HepG2 (cell line): ENCODE data around the gene KATNAL1. TPM values are rescaled to one million over a fixed set of nuclear protein-coding genes. Genes with fewer than 3 reads are reported as not detected.

Experiments used
- ATAC-seq: fragments of 200-7000 bp; cut with Tn5 transposase; 3 replicates; pipeline ENCODE4 v1.9.1; 2020; ENCODE audit warnings: mild to moderate bottlenecking, moderate library complexity
- BruUV-seq: library from RNA; stranded (reverse); fragments of 400-500 nt; replicated peaks from 2 replicates; lab custom pipeline; 2021; lab: Mats Ljungman, UMichigan
- CTCF ChIA-PET: fragments of 300-600 bp; formaldehyde crosslinking; extraction: SDS; loops from one replicate; lab custom pipeline; 2021; ENCODE audit warnings: low total read pairs, inconsistent platforms, low intra/inter-chr PET ratio; lab: Yijun Ruan, JAX
- POLR2A ChIA-PET: fragments of 350-600 bp; sonication (Branson Sonifier 250); formaldehyde crosslinking; loops from one replicate; lab custom pipeline; 2020; ENCODE audit warnings: antibody characterized with exemption, inconsistent platforms; lab: Yijun Ruan, JAX
- DNase-seq: peaks from one replicate; pipeline ENCODE4 v3.0.0-alpha.2; 2015; ENCODE audit warnings: low spot score
- FAIRE-seq: peaks from 3 replicates; lab custom pipeline; 2011; peaks lifted over from hg19 to GRCh38; lab: Jason Lieb, UNC
- H2AFZ ChIP-seq: one replicate; pipeline ENCODE4 v1.6.1; 2011; ENCODE audit warnings: low read length, inconsistent platforms
- H3K27ac ChIP-seq: fragments of 300-600 bp; 3 replicates; pipeline ENCODE4 v1.8.0; 2011; ENCODE audit warnings: mixed run types, mild to moderate bottlenecking, mixed read lengths, low read length, inconsistent platforms; ENCODE audit not compliant: insufficient read depth; ENCODE audit errors: extremely low read length
- H3K27me3 ChIP-seq, 2 experiments: fragments of 200-600 bp in 1 of 2; 2 replicates in 1 of 2; 3 replicates in 1 of 2; pipeline versions ENCODE4 v1.6.0 to v1.8.0; 2011; ENCODE audit warnings: low read length in 2 of 2, mild to moderate bottlenecking in 2 of 2, moderate library complexity in 2 of 2, inconsistent platforms in 1 of 2; ENCODE audit not compliant: insufficient read depth in 2 of 2, control insufficient read depth in 1 of 2
- H3K36me3 ChIP-seq, 2 experiments: fragments of 200-600 bp in 1 of 2; replicated peaks in 1 of 2; 2 replicates in 1 of 2; 3 replicates in 1 of 2; pipeline versions ENCODE4 v1.5.1 to v1.8.0; 2011; ENCODE audit warnings: low read length in 2 of 2, inconsistent platforms in 1 of 2; ENCODE audit not compliant: insufficient read depth in 2 of 2, control insufficient read depth in 1 of 2
- H3K4me1 ChIP-seq: 2 replicates; pipeline ENCODE4 v1.5.1; 2012; ENCODE audit warnings: low read length, inconsistent platforms; ENCODE audit not compliant: insufficient read depth
- H3K4me2 ChIP-seq: 2 replicates; pipeline ENCODE4 v1.6.0; 2011; ENCODE audit warnings: low read depth, low read length, inconsistent platforms
- H3K4me3 ChIP-seq, 3 experiments: fragments of 200-600 bp in 1 of 3; sonication (generic), shearing (Covaris generic) in 1 of 3; replicated peaks in 1 of 3; 2 replicates each; pipeline ENCODE4 v1.5.1; 2011 to 2016; ENCODE audit warnings: low read length in 3 of 3, inconsistent platforms in 2 of 3, low read depth in 2 of 3, mild to moderate bottlenecking in 2 of 3, control low read depth in 1 of 3, mixed read lengths in 1 of 3; ENCODE audit not compliant: insufficient read depth in 1 of 3
- H3K79me2 ChIP-seq: one replicate; pipeline ENCODE4 v1.6.1; 2011; ENCODE audit warnings: low read length, inconsistent platforms; ENCODE audit not compliant: insufficient read depth
- H3K9ac ChIP-seq: 2 replicates; pipeline ENCODE4 v1.6.0; 2011; ENCODE audit warnings: mild to moderate bottlenecking, low read depth, low read length, inconsistent platforms; ENCODE audit not compliant: insufficient read depth
- H3K9me3 ChIP-seq: 2 replicates; pipeline ENCODE4 v1.5.1; 2012; ENCODE audit warnings: mild to moderate bottlenecking, low read length
- H4K20me1 ChIP-seq: 2 replicates; pipeline ENCODE4 v1.6.0; 2011; ENCODE audit warnings: inconsistent platforms, mild to moderate bottlenecking, low read length, moderate library complexity; ENCODE audit not compliant: insufficient read depth
- BRD4 ChIP-seq: sonication (generic); formaldehyde crosslinking; IDR thresholded peaks from 2 replicates; pipeline ENCODE4 v1.4.0; 2020; ENCODE audit warnings: missing genetic modification reagents
- ISL2 ChIP-seq: sonication (generic); formaldehyde crosslinking; IDR thresholded peaks from 2 replicates; pipeline ENCODE4 v1.5.0; 2020; ENCODE audit warnings: missing genetic modification reagents
- MAFF ChIP-seq: IDR thresholded peaks from 2 replicates; pipeline ENCODE4 v1.6.1; 2011; ENCODE audit warnings: low read depth, low read length, improper control_type of control experiment
- PHF21A ChIP-seq: sonication (generic); formaldehyde crosslinking; IDR thresholded peaks from 2 replicates; pipeline ENCODE4 v1.5.0; 2020; ENCODE audit warnings: mild to moderate bottlenecking, missing genetic modification reagents
- SSRP1 ChIP-seq: IDR thresholded peaks from 2 replicates; pipeline ENCODE4 v1.6.1; 2016; ENCODE audit warnings: control low read depth
- ZBTB42 ChIP-seq: sonication (generic); formaldehyde crosslinking; IDR thresholded peaks from 2 replicates; pipeline ENCODE4 v1.5.0; 2020; ENCODE audit warnings: mild to moderate bottlenecking, missing genetic modification reagents
- ZFP41 ChIP-seq: sonication (generic); formaldehyde crosslinking; IDR thresholded peaks from 2 replicates; pipeline ENCODE4 v1.4.0; 2020; ENCODE audit warnings: mild to moderate bottlenecking, missing genetic modification reagents, borderline replicate concordance
- ZNF773 ChIP-seq: sonication (generic); formaldehyde crosslinking; IDR thresholded peaks from 2 replicates; pipeline ENCODE4 v1.4.0; 2020; ENCODE audit warnings: missing genetic modification reagents, borderline replicate concordance
- WGBS: methylation state at CpG from one replicate; pipeline ENCODE4 v1.1.6; 2017; ENCODE audit warnings: low lambda C conversion rate; 5-methylcytosine and 5-hydroxymethylcytosine counted together
- in situ Hi-C: cut with HindIII; loops from 2 replicates; pipeline ENCODE4 v1.10.0; 2017; ENCODE audit warnings: low pct_unique_long_range_greater_than_20kb; ENCODE audit not compliant: extremely low pct_ligation_motif_present
- intact Hi-C: fragments of 100-400 bp; cut with micrococcal nuclease; formaldehyde crosslinking; loops from one replicate; pipeline ENCODE4 v1.10.0; 2022; ENCODE audit not compliant: unreplicated experiment
- polyA plus RNA-seq, 8 experiments: library from polyadenylated mRNA; depleted of rRNA in 3 of 8; stranded (reverse) in 7 of 8; unstranded in 1 of 8; fragments of >200 nt; fragmentation: Illumina TruSeq in 4 of 8; extraction: Trizol in 4 of 8; gene quantifications; 2 replicates each; pipeline versions ENCODE4 v1.2.1 to v1.2.3, GENCODE V29; 2011 to 2016; ENCODE audit warnings: low read depth in 4 of 8, missing spikeins in 1 of 8, mixed read lengths in 1 of 8; ENCODE audit not compliant: insufficient read depth in 1 of 8
- total RNA-seq, 5 experiments: library from RNA; depleted of rRNA; stranded (reverse); fragments of >200 nt; fragmentation: Illumina TruSeq; extraction: Trizol; gene quantifications; 2 replicates each; pipeline ENCODE4 v1.2.3, GENCODE V29; 2016; ENCODE audit warnings: low read depth in 1 of 5
- TF ChIP-seq, protein P1 (sequence below): sonication (generic); formaldehyde crosslinking; IDR thresholded peaks from 2 replicates; pipeline ENCODE4 v1.4.0; 2020; ENCODE audit warnings: mild to moderate bottlenecking, missing genetic modification reagents
- TF ChIP-seq, protein P2 (sequence below): sonication (generic); formaldehyde crosslinking; IDR thresholded peaks from 2 replicates; pipeline ENCODE4 v1.4.0; 2020; ENCODE audit warnings: missing genetic modification reagents, borderline replicate concordance

Gene KATNAL1
- total and polyA plus RNA-seq, 2 of the 13 experiments (the other 11 are each of a cell fraction or from before 2014, with no cell fraction given): 3.2 to 11.8 TPM

DNA sequence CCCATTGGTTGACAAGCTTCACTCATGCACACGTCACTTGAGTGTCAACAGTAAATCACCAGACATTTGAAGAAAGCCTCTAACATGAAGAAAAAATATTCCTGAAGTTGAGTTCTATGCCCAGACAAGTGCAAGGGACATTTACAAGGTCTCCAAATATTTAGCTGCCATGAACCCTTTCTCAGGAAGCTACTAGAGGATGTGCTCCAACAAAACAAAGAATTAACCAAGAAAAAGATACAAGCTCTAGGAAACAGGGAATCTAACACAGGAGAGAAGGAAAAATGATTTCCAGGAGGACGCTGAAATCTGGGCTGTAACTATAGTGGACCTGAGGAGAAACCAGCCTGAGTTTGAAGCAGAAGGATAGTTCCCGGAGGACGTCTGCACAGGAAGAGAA lies 45.7 kb upstream of the KATNAL1 start (continued):
- TF ChIP-seq, protein P1, sequence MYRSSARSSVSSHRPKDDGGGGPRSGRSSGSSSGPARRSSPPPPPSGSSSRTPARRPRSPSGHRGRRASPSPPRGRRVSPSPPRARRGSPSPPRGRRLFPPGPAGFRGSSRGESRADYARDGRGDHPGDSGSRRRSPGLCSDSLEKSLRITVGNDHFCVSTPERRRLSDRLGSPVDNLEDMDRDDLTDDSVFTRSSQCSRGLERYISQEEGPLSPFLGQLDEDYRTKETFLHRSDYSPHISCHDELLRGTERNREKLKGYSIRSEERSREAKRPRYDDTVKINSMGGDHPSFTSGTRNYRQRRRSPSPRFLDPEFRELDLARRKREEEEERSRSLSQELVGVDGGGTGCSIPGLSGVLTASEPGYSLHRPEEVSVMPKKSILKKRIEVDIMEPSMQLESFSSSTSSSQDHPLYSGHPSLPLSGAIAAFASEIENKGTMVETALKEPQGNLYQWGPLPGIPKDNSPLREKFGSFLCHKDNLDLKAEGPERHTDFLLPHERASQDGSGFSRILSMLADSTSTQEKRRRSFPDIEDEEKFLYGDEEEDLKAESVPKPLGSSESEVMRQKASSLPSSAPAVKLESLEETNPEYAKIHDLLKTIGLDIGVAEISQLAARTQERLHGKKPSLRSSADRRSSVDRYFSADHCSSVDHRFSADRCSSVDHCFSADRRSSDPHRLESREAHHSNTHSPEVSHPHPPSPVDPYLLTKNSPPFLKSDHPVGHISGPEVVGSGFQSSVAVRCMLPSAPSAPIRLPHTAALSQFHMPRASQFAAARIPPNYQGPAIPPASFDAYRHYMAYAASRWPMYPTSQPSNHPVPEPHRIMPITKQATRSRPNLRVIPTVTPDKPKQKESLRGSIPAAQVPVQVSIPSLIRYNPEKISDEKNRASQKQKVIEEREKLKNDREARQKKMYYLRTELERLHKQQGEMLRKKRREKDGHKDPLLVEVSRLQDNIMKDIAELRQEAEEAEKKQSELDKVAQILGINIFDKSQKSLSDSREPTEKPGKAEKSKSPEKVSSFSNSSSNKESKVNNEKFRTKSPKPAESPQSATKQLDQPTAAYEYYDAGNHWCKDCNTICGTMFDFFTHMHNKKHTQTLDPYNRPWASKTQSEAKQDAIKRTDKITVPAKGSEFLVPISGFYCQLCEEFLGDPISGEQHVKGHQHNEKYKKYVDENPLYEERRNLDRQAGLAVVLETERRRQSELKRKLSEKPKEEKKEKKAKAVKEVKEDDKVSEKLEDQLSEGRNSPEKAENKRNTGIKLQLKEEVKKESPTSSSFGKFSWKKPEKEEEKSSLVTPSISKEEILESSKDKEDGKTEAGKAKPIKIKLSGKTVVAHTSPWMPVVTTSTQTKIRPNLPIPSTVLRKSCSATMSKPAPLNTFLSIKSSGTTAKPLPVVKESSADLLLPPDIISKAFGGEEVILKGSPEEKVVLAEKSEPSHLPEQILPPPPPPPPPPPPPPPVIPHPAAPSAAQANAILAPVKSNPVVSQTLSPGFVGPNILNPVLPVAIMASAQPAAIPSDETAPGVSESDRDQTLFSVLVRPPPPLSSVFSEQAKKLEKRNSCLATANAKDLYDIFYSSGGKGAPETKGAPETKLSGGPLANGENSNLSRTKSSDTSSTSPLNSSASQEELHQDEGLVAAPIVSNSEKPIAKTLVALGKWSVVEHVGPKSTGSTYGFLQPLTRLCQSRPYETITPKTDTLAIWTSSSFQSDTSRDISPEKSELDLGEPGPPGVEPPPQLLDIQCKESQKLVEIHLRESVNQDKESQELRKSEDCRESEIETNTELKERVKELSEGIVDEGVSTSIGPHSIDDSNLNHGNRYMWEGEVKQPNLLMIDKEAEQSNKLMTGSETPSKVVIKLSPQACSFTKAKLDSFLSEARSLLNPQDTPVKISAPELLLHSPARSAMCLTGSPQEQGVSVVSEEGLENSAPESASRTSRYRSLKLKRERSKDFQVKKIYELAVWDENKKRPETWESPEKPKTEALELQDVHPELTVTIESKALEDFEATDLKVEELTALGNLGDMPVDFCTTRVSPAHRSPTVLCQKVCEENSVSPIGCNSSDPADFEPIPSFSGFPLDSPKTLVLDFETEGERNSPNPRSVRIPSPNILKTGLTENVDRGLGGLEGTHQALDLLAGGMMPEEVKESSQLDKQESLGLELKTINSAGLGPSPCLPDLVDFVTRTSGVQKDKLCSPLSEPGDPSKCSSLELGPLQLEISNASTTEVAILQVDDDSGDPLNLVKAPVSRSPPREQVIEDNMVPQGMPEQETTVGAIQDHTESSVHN (CRISPR knock-in tag): no peak
- TF ChIP-seq ZNF773 (CRISPR knock-in tag): no peak

DNA sequence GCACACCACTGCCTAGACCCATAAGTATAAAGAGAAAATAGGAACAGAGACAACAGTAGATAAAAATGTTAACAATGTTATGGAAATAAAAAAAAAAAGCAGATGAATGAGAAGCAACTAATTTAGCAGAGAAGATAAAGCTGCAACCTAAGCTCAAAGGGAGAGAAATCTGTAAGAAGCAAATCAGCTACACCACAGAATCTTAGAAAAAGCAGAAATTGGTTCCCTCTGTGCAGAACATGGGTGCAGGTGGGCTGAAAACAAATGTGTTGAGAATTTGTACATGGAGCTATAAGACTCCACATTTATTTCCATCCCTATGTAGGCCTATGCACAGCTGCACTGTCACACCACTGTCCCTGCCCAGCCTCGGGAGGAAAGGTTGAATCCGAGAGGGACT lies 44.8 kb upstream of the KATNAL1 start:
- 27% methylated on average over 2 of the region's 2 CpGs for WGBS
- Histone ChIP-seq H2AFZ (no peak overlapping the region), H3K9ac (no peak overlapping the region), H3K9me3 (peaks cover 8% of the 10 kb centered on the region; the same call in 1 of the 2 replicates), H3K4me2 (no peak overlapping the region), H3K79me2 (no peaks in the 10 kb centered on the region), H3K27ac (no peak overlapping the region), H4K20me1 (no peaks in the 10 kb centered on the region), H3K36me3 (no peaks in the 10 kb centered on the region), H3K4me1 (peaks cover 10% of the 10 kb centered on the region), H3K27me3 (peaks cover 0 to 2% of the 10 kb centered on the region in 2 experiments; a peak in 1 of 5 replicates), H3K4me3 (no peak overlapping the region)
- CTCF ChIA-PET: no interaction called here
- in situ Hi-C loops: no loop called here
- no peak for DNase-seq
- POLR2A ChIA-PET: no interaction called here
- no TSS peak for BruUV-seq
- no peak for FAIRE-seq
- intact Hi-C loops: loop anchor here (10.0 kb wide), 1 partner anchor 453 kb away; no protein-coding TSS in a partner anchor
- no peak for ATAC-seq
- TF ChIP-seq SSRP1 (CRISPR knock-in tag) (no peak), PHF21A (no peak), ZFP41 (CRISPR knock-in tag) (no peak), ZBTB42 (CRISPR knock-in tag) (no peak), BRD4 (no peak), MAFF (no peak), ISL2 (CRISPR knock-in tag) (no peak)
- TF ChIP-seq, protein P2, sequence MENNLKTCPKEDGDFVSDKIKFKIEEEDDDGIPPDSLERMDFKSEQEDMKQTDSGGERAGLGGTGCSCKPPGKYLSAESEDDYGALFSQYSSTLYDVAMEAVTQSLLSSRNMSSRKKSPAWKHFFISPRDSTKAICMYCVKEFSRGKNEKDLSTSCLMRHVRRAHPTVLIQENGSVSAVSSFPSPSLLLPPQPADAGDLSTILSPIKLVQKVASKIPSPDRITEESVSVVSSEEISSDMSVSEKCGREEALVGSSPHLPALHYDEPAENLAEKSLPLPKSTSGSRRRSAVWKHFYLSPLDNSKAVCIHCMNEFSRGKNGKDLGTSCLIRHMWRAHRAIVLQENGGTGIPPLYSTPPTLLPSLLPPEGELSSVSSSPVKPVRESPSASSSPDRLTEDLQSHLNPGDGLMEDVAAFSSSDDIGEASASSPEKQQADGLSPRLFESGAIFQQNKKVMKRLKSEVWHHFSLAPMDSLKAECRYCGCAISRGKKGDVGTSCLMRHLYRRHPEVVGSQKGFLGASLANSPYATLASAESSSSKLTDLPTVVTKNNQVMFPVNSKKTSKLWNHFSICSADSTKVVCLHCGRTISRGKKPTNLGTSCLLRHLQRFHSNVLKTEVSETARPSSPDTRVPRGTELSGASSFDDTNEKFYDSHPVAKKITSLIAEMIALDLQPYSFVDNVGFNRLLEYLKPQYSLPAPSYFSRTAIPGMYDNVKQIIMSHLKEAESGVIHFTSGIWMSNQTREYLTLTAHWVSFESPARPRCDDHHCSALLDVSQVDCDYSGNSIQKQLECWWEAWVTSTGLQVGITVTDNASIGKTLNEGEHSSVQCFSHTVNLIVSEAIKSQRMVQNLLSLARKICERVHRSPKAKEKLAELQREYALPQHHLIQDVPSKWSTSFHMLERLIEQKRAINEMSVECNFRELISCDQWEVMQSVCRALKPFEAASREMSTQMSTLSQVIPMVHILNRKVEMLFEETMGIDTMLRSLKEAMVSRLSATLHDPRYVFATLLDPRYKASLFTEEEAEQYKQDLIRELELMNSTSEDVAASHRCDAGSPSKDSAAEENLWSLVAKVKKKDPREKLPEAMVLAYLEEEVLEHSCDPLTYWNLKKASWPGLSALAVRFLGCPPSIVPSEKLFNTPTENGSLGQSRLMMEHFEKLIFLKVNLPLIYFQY: no peak
